Measurements from ENCODE around the gene SH3GLB1. TPM values are rescaled to one million over a fixed set of nuclear protein-coding genes. Genes with fewer than 3 reads are reported as not detected.

The SH3GLB1 gene
- total and polyA plus RNA-seq, 2 of the 13 experiments (the other 11 are each of a cell fraction or from before 2014, with no cell fraction given): 26.0 to 41.5 TPM

- TF ChIP-seq POGZ (CRISPR knock-in tag; IDR thresholded peaks at IDR 0.05) (no peak), ZNF18 (CRISPR knock-in tag; IDR thresholded peaks at IDR 0.05; ENCODE audit: insufficient replicate concordance) (no peak), TFDP2 (CRISPR knock-in tag; IDR thresholded peaks at IDR 0.05) (no peak), KLF6 (CRISPR knock-in tag; IDR thresholded peaks at IDR 0.05) (no peak), ZNF143 (CRISPR knock-in tag; IDR thresholded peaks at IDR 0.05) (no peak), ATF3 (CRISPR knock-in tag; IDR thresholded peaks at IDR 0.05) (no peak), ZNF205 (CRISPR knock-in tag; IDR thresholded peaks at IDR 0.05) (no peak), ISX (CRISPR knock-in tag; conservative IDR thresholded peaks at IDR 0.05) (no peak), STAT6 (CRISPR knock-in tag; IDR thresholded peaks at IDR 0.05; ENCODE audit: borderline replicate concordance) (no peak)
Measured at GRCh38 chr1:86750076-86750475, 45.7 kb downstream of the SH3GLB1 start (continued).
